Neural progenitor cell (in vitro differentiated cells): ENCODE results near the gene CNTNAP3. TPM values are rescaled to one million over a fixed set of nuclear protein-coding genes. Genes with fewer than 3 reads are reported as not detected.
"Not testable (repeated sequence)": the region's sequence is repeated elsewhere in the genome, so short reads cannot be mapped to it uniquely, and the experiment has no call there.

Experiments used
- DNase-seq: peaks from one replicate; pipeline ENCODE4 v3.0.0-alpha.2; 2016; ENCODE audit warnings: low spot score
- H2AFZ ChIP-seq: fragments of 200-600 bp; sonication (generic); replicated peaks from 2 replicates; pipeline ENCODE4 v1.6.1; 2016; ENCODE audit warnings: antibody characterized with exemption
- H3F3A ChIP-seq: fragments of 200-600 bp; sonication (generic); 2 replicates; pipeline ENCODE4 v1.6.1; 2016; ENCODE audit warnings: antibody characterized with exemption, low read depth
- H3K27ac ChIP-seq: fragments of 200-600 bp; sonication (generic); 2 replicates; pipeline ENCODE4 v1.5.1; 2016; ENCODE audit warnings: mild to moderate bottlenecking
- H3K27me3 ChIP-seq: fragments of 200-600 bp; sonication (generic); 2 replicates; pipeline ENCODE4 v1.6.1; 2016; ENCODE audit warnings: mild to moderate bottlenecking, moderate library complexity
- H3K36me3 ChIP-seq: fragments of 200-600 bp; sonication (generic); 2 replicates; pipeline ENCODE4 v1.5.1; 2016
- H3K4me1 ChIP-seq: fragments of 200-600 bp; sonication (generic); 2 replicates; pipeline ENCODE4 v1.6.1; 2016; ENCODE audit warnings: mixed run types
- H3K4me2 ChIP-seq: fragments of 200-600 bp; sonication (generic); 2 replicates; pipeline ENCODE4 v1.6.1; 2016
- H3K4me3 ChIP-seq: fragments of 200-600 bp; sonication (generic); 2 replicates; pipeline ENCODE4 v1.5.1; 2016
- H3K79me2 ChIP-seq: fragments of 200-600 bp; sonication (generic); 2 replicates; pipeline ENCODE4 v1.6.1; 2016; ENCODE audit warnings: low read depth
- H3K9ac ChIP-seq: fragments of 200-600 bp; sonication (generic); 2 replicates; pipeline ENCODE4 v1.6.1; 2016
- H3K9me3 ChIP-seq: fragments of 200-600 bp; sonication (generic); 2 replicates; pipeline ENCODE4 v1.5.1; 2016; ENCODE audit warnings: low read depth
- H4K20me1 ChIP-seq: fragments of 200-600 bp; sonication (generic); 2 replicates; pipeline ENCODE4 v1.6.1; 2016; ENCODE audit warnings: low read depth
- H3K27ac Mint-ChIP-seq: 3 replicates; pipeline ENCODE4 v1.8.0; 2021; ENCODE audit warnings: mixed read lengths
- H3K27me3 Mint-ChIP-seq: 2 replicates; pipeline ENCODE4 v1.8.0; 2022; ENCODE audit warnings: low read depth, mild to moderate bottlenecking, inconsistent platforms, moderate library complexity, mixed read lengths; ENCODE audit not compliant: insufficient read depth
- H3K36me3 Mint-ChIP-seq: 3 replicates; pipeline ENCODE4 v1.8.0; 2021; ENCODE audit warnings: mixed read lengths
- H3K4me1 Mint-ChIP-seq: 3 replicates; pipeline ENCODE4 v1.8.0; 2021; ENCODE audit warnings: mixed read lengths
- H3K4me3 Mint-ChIP-seq: 3 replicates; pipeline ENCODE4 v1.8.0; 2021; ENCODE audit warnings: mild to moderate bottlenecking, moderate library complexity, mixed read lengths
- H3K9me3 Mint-ChIP-seq: 3 replicates; pipeline ENCODE4 v1.8.0; 2020; ENCODE audit warnings: mixed read lengths
- CTCF ChIP-seq: fragments of 200-600 bp; sonication (generic); IDR thresholded peaks from 2 replicates; pipeline ENCODE4 v1.5.1; 2017; ENCODE audit warnings: antibody characterized with exemption, mild to moderate bottlenecking
- EZH2 ChIP-seq: fragments of 200-600 bp; sonication (generic); IDR thresholded peaks from 2 replicates; pipeline ENCODE4 v1.6.1; 2017; ENCODE audit warnings: antibody characterized with exemption, mild to moderate bottlenecking, moderate library complexity
- EZH2phosphoT487 ChIP-seq: fragments of 200-600 bp; sonication (generic); IDR thresholded peaks from 2 replicates; pipeline ENCODE4 v1.6.1; 2017; ENCODE audit warnings: antibody characterized with exemption
- total RNA-seq: library from RNA; depleted of rRNA; stranded (reverse); fragments of >200 nt; gene quantifications from 2 replicates; pipeline ENCODE4 v1.2.3, GENCODE V29; 2015; ENCODE audit warnings: low replicate concordance

Gene CNTNAP3
- total RNA-seq, 1 donor from 2014 or later, result 25.8 TPM

- Mint-ChIP-seq H3K4me3 (no peak overlapping the region), H3K36me3 (peaks cover 7% of the 10 kb centered on the region), H3K27ac (no peak overlapping the region), H3K27me3 (no peaks in the 10 kb centered on the region), H3K9me3 (no peaks in the 10 kb centered on the region), H3K4me1 (no peaks in the 10 kb centered on the region)
- H3K4me2 ChIP-seq, result no peak overlapping the region
- H3K4me1 ChIP-seq, result no peaks in the 10 kb centered on the region
- H3K79me2 ChIP-seq, result no peaks in the 10 kb centered on the region
- H3K36me3 ChIP-seq, result no peaks in the 10 kb centered on the region
- no peak overlapping the region for H3K4me3 ChIP-seq
- H3K9me3 ChIP-seq, result no peaks in the 10 kb centered on the region
- H3K9ac ChIP-seq, result no peak overlapping the region
- DNase-seq, result no peak
- H3K27ac ChIP-seq, result no peak overlapping the region
- H3K27me3 ChIP-seq, result no peaks in the 10 kb centered on the region
- no peak for TF ChIP-seq CTCF
- no peak for TF ChIP-seq EZH2phosphoT487
- no peak for TF ChIP-seq EZH2
- no peaks in the 10 kb centered on the region for H3F3A ChIP-seq
- no peak overlapping the region for H2AFZ ChIP-seq
- no peaks in the 10 kb centered on the region for H4K20me1 ChIP-seq
Measured at GRCh38 chr9:39108145-39108544, 179.8 kb downstream of the CNTNAP3 start.

- not testable (repeated sequence) for H3K36me3 Mint-ChIP-seq, H3K4me1 ChIP-seq, H3K4me1 Mint-ChIP-seq, H3K27ac Mint-ChIP-seq, H3K9ac ChIP-seq, DNase-seq, H3K27me3 Mint-ChIP-seq, H3K4me2 ChIP-seq, H3K9me3 ChIP-seq, H3K27ac ChIP-seq, H3K4me3 ChIP-seq, H3K9me3 Mint-ChIP-seq, H3K4me3 Mint-ChIP-seq, H2AFZ ChIP-seq, H3K27me3 ChIP-seq, H3K36me3 ChIP-seq, H3K79me2 ChIP-seq, H4K20me1 ChIP-seq, H3F3A ChIP-seq
Measured at GRCh38 chr9:39097208-39097607, 190.8 kb downstream of the CNTNAP3 start.

GRCh38 chr9:39085311-39085710 is 202.7 kb downstream of the CNTNAP3 start:
- H2AFZ ChIP-seq, H3K9ac ChIP-seq, H3K27ac Mint-ChIP-seq, H3F3A ChIP-seq, H3K79me2 ChIP-seq, H4K20me1 ChIP-seq, DNase-seq, H3K36me3 ChIP-seq, H3K27me3 Mint-ChIP-seq, H3K4me3 Mint-ChIP-seq, H3K4me1 Mint-ChIP-seq, H3K9me3 Mint-ChIP-seq, H3K27me3 ChIP-seq, H3K4me2 ChIP-seq, H3K4me3 ChIP-seq, H3K9me3 ChIP-seq, H3K4me1 ChIP-seq, H3K27ac ChIP-seq: not testable (repeated sequence)
- H3K36me3 Mint-ChIP-seq, result peaks cover 13% of the 10 kb centered on the region

- not testable (repeated sequence) for H3K79me2 ChIP-seq, H3K4me1 ChIP-seq, H3K27me3 ChIP-seq, DNase-seq, H3K4me1 Mint-ChIP-seq, H3K9me3 Mint-ChIP-seq, H3K9ac ChIP-seq, H3K4me3 Mint-ChIP-seq, H3K4me3 ChIP-seq, H3F3A ChIP-seq, H4K20me1 ChIP-seq, H3K27me3 Mint-ChIP-seq, H3K36me3 ChIP-seq, H3K4me2 ChIP-seq, H3K9me3 ChIP-seq, H3K27ac Mint-ChIP-seq, H2AFZ ChIP-seq, H3K27ac ChIP-seq
- H3K36me3 Mint-ChIP-seq, result peaks cover 12% of the 10 kb centered on the region
Measured at GRCh38 chr9:39082574-39082973, 205.4 kb downstream of the CNTNAP3 start.

GRCh38 chr9:39080081-39080480 is 207.9 kb downstream of the CNTNAP3 start:
- H3K9me3 Mint-ChIP-seq, H3K27me3 ChIP-seq, H3K79me2 ChIP-seq, H3K36me3 Mint-ChIP-seq, H3K4me3 ChIP-seq, DNase-seq, H3K27ac Mint-ChIP-seq, H3K27me3 Mint-ChIP-seq, H3K9me3 ChIP-seq, H2AFZ ChIP-seq, H3K4me3 Mint-ChIP-seq, H4K20me1 ChIP-seq, H3K9ac ChIP-seq, H3F3A ChIP-seq, H3K4me2 ChIP-seq, H3K4me1 Mint-ChIP-seq, H3K27ac ChIP-seq, H3K4me1 ChIP-seq, H3K36me3 ChIP-seq: not testable (repeated sequence)
